HG03457 (cell line): ENCODE results near the gene ZER1.

Source experiments
- ATAC-seq: cut with Tn5 transposase; IDR thresholded peaks from one replicate; pipeline ENCODE4 v1.9.1; 2021; ENCODE audit warnings: moderate number of reproducible peaks; ENCODE audit not compliant: unreplicated experiment

Gene ZER1

DNA sequence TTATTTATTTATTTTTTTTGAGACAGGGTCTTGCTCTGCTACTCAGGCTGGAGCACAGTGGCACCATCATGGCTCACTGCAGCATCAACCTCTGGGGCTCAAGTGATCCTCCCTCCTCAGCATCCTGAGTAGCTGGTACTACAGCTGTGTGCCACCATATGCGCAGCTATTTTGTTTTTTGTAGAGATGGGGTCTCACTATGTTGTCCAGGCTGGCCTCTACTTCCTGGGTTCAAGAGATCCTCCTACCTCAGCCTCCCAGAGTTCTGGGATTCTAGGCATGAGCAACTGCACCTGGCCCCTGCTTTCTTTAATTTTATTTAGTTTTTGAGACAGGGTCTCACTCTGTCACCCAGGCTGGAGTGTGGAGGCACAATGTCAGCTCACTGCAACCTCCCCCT, 28.3 kb downstream of the ZER1 start:
- ATAC-seq: no peak

DNA sequence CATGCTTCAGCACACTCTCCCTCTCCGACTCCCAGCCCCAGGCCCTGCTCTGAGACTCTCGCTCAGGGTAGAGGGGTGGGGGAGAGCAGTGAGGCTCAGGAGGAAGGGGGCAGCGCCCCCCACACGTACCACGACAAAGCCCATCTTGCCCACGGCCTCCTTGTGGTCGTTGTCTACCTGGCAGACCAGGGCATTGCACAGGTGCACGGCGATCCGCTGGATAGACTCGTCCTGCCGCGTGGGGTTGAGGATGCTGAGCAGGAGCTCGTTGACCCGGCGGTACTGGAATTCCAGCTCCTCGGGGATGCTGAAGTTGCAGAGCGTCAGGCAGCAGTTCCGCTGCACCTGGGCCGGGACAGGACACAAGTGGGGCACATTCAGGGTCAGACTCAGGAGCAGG, 29.3 kb downstream of the ZER1 start:
- ATAC-seq: no peak

DNA sequence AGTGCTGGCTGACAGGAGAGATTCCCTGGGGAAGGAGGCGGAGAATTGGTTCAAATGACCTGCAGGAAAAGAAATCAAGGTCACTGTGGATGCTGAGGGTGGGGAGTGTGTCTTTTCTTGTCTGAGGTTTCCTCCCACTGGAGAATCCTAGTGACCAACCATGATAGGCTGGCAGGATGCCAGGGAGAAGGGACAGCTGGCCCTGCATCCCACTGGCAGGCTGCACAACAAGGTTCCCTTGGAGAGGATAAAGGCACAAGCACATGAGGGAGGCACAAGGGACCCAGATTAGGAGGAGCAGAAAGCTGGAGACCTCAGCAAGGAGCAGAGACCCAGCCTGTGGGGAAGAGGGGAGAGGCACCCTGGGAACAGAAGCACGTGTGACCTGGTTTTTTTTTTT, 36.4 kb downstream of the ZER1 start:
- no peak for ATAC-seq

DNA sequence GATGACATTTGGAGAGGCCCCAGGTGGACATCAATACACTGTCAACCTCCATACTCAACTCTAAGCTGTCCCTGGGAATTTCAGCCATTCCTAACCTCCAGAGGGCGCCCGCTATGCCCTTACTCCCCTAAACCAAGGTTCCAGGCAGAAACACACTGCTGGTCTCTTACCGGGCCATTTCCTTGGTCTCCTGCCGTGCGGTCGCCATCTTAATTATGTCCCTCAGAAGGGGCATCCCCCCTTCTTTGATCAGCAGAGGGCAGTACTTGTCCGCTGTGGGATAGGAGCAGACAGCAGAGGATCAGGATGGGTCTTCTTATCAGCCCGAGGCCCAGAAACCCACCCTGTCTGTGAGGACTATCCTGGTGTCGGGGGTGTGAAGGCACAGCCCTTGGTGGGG, 38.5 kb downstream of the ZER1 start:
- ATAC-seq: no peak

DNA sequence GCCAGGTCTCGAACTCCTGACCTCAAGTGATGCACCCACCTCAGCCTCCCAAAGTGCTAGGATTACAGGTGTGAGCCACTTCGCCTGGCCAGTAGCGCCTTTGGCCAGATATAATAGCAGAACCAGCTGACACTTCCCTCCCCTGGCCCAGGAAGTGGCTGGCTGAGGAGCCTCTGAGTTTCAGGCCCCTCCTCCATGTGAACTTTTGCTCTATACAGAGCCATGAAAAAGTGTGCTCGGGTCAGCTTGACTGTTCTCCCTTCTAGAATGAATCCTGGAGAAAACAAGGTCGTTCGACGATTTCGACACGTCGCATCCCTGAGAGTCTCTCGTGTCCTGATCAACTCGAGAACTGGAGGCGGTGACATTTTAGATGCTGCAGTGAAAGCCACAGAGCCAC, 39.2 kb downstream of the ZER1 start:
- ATAC-seq: no peak

DNA sequence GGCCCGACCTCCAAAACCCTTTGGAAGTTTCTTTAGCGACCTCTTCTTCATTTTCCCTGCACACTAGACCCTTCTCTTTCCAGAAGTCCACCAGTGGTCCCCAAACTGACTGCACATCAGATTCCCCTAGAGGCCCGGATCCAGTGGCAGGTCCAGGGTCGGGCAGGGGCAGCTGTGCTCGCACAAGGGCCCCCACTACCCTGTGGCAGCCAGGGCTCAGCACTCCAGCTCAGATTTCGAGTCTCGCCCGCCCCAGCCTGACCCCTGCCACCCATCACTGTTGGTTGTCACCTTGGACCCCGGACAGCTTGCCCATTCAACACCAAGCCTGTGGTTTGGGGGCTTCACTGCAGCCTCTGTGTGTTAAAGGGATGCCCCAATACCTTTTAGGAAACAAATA, 40.0 kb downstream of the ZER1 start:
- ATAC-seq: no peak

DNA sequence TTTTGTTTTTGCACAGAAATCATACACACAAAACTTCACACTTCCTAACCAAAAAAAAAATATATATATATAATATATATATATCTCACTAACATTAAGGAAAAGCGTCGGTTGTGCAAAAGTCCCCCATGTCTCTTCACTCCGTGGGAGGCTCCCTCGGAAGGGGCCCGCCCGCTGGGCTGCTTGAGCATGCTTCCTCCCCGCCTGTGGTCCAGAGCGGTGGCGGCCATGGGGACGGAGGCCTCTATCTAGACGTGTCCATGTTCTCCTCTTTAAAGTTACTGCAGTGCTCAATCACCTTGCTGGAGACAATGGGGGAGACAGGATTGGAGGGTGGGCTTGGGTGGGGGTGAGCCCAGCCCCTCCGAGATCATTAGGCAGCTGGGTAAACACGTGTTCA, 40.6 kb downstream of the ZER1 start:
- no peak for ATAC-seq

DNA sequence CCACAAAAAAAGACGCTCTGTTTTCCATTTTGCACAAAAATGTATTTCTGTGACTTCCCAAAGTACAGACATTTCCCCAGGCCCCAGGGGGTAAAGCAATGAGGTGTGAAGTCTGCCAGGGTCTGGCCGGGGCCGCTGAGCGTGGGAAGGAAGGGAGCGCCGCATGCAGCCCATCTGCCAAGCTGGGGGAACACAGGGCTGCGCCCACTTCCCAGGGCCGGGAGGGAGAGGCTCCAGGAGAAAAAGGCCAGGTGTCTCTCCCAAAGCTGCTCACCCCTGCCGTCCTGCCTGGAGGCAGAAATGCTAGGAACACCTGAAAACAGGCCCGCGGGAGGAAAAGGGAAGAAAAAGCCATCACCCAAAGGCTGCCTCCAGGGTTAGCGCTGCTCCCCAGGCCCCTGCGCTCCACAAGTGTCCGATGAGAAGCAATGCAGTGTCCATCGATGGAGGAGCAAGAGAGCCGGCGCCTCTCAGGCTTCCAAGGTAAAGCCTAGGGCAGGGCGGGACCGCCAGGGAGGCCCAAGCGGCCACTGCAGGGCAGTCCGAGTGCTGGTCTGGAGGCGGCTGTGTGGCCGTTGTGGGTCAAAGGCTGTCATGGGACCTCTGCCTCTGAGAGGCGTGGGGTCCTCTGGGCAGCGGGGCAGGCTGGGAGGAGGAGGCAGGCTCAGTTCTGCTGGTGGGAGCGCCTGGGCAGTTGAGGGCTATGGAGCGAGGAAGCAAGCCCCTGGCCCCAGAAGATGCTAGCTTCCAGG, 41.8 kb downstream of the ZER1 start:
- ATAC-seq: no peak

DNA sequence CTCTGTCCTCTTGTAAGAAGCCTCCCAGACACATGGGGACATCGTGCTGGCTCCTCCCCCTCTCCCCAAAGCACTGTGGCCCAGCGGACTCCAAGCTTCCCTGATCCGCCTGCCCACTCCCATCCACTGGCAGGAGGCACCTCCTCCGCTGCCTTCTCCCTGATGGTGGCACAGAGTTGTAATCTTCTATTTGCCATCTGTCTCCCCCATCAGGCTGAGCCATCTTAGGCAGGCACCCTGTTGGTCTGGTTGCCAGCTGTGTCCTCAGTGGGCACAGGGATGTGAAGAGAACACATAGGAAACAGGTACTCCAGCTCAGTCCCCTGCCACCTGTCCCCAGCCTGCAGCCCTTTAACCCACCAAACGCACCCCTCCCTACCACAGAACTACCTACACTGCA, 42.4 kb downstream of the ZER1 start:
- ATAC-seq: no peak

DNA sequence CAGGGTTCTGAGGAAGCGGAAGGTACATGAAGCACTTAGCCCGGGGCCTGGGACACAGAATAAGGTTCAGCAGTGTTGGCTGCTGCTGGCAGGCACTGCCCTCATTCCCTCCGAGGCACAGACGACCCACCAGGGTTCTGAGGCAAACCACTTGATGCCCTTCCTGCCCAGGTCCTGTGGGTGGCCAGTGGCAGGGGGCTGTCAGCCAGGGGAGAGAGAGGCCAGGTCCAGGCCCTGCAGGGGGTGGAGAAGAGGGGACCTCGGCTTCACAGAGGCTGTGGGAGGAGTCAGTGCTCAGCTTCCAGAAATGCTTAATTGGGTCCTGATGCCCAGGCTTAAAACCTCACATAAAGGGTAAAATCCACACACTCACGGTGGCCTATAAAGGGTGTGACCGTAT, 43.4 kb downstream of the ZER1 start:
- ATAC-seq: no peak

DNA sequence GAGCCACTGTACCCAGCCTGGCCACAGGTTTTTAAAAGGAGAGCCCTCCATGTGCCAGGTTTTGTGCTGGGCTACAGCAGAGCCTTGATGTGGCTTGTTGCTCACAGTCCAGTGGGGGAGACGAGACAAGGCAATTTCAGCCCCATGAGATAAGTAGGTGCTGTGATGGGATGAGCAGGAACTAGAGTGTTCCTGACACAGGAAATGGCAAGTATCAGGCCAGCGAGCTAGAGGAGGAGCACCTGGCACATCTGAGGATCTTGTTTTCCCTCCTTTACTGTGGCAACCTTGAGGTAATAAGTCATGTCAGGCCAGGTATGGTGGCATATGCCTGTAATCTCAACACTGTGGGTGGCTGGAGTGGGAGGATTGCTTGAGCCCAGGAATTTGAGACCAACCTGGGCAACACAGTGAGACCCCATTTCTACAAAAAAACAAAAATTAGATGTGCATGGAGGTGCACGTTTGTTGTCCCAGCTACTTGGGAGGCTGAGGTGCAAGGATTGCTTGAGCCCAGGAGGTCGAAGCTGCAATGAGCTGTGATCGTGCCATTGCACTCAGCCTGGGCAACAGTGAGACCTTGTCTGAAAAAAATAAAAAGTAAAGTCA, 44.0 kb downstream of the ZER1 start:
- ATAC-seq: no peak

DNA sequence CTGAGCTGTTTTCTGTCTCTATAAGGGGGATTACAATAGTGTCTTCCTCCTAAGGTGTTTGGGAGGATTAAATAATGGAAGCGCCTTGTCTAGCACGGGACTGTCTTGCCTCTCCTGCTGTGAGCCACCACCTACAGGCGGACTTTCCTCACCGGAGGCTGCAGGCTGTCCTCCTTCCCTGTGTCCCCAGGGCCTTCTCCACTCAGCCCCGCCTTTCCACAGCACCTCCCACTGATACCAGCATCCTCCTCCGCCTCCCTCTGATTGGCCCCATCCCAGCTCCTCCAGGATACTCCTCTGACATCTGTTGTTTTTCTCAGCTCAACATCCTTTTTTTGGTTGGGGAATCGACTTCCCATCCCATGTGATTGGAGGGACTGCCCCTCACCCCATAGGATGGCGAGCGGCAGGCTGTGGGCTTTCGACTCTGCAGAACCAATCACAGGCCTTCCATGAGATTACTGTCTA, 46.9 kb downstream of the ZER1 start:
- no peak for ATAC-seq

DNA sequence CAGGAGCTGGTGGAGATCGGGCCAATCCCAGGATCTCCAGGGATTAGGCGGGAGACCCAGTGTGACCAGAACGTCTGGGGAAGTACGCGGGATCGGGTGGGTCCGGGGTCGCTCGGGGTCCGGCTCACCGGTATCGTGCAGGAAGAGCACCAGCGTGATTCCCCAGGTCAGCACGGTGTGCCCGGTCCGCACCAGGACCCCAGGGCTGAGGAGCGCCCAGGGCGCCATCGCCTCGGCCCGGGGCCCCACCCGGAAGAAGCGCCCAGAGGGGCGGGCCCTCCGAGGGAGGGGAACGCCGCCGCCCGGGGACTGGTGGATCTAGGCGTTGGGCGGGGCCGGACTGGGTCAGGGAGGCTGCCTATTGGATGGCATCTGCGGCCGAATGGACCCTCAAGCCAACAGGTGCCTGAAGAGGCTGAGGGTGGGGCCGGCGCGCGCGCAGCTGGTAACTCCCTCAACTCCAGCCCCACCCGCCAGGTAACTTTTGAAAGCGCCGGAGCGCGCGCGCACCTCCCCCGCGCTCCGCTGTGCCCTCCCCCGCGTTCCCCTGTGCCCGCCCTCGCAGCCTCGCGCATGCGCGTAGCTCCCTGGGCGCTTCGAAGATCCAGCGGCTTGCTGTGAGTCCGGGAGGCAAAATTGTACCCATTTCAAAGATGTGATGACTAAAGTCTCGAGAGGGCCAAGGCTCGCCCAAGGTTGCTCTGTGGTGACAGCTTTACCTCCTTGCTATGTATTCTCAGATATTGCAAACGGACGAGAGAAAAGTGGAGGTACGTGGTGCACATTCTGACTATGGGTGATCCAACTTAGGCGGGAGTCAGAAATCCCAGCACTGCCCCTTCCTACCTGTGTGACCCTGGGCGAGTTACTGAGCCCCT, 47.6 kb downstream of the ZER1 start, which contains the start of gene ZDHHC12:
Gene ZDHHC12, minus strand, starts transcription at position 262 of the 878 bp plus-strand sequence. Its CDS starts 34 bp downstream, at position 228.
- ATAC-seq: peak; percentile 78

DNA sequence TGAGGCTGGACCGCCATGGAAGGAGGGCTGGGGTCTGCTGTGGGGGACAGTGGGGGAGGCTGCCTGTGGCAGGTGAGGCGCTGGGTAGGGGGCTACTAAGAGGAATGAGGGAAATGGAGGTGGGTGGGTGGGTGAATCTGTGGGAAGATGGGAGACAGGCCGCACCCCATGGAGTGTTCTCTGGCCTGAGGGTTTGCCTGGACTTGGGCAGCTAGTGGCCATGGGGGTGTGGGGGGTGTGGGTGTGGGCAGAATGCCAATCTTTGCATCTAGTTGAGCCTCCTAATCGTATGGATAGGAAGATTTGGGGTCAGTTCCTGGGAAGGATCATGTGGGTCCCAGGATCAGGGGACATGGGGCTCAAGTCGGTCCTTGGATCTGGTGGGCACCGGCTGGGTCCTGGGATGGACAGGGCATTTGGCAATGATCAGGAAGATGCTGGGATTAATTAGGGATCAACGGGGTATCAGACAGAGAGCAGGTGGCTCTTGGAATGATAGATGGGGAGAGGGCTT, 48.3 kb downstream of the ZER1 start:
- no peak for ATAC-seq

DNA sequence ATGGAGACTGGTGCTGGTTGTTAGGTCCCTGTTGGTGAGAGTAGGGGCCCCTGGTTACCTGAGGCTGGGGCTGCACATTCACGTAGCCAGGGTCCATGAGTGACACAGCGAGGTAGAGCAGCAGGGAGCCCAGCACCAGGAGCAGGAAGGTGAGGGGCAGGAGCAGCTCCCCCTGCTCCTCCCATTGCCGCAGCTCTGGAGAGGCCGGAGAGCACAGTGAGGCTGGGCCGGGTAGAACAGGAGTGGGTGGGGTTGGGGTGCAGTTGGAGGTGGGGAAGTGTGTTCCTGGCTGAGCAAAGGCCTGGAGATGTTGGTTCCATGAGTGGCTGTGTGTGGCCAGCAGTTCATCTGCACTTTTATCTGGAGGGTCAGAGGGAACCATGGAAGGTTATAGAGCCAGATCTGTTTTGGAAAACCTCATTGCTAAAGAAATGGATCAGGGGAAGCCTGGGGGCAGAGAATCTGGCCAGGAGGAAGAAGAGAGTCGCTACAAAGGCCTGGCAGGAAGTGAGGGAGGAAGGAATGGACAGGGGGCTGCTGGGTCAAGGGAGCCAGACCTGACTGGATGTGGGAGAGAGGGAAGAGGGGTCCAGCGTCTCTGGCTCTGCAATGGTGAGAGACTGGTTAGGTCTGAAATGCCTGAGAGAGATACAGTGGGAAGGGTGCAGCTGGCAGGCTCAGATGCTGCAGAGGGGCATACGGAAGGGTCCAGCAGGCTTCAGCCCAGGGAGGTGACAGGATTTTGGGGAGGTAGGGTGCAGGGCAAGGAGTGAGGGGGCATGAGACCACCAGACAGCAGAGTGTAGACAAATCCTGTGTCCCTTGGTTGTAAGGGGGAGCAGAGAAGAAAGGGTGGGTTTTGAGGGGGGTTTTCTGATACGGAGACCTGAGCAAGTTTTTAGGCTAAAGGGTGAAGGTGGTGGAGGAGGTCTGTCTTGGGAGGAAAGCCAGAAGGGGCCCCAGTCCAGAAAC, 49.1 kb downstream of the ZER1 start:
- no peak for ATAC-seq

DNA sequence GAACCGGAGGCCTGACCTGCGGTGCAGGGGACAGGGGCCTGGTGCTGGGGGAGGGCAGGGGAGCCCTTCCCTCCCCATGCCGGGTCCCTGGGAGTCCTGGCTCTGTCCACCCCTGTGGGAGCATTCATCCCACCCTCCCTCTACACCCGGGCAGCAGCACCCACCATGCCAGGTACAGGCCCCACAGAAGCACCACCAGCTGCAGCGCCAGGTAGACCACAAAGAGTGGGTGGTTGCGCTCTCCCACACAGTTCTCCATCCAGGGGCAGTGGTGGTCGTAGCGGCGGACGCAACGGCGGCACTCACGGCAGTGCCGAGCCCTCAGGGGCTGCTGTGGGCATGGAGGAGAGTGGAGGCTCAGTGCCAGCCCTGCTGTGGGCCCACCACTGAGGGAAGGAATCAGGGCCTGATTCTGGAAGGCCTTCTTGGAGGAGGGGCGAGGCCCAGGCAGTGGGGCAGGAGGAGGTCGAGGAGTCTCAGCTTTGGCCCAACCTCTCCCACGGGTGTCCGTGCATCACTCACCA, 50.2 kb downstream of the ZER1 start:
- ATAC-seq: no peak

DNA sequence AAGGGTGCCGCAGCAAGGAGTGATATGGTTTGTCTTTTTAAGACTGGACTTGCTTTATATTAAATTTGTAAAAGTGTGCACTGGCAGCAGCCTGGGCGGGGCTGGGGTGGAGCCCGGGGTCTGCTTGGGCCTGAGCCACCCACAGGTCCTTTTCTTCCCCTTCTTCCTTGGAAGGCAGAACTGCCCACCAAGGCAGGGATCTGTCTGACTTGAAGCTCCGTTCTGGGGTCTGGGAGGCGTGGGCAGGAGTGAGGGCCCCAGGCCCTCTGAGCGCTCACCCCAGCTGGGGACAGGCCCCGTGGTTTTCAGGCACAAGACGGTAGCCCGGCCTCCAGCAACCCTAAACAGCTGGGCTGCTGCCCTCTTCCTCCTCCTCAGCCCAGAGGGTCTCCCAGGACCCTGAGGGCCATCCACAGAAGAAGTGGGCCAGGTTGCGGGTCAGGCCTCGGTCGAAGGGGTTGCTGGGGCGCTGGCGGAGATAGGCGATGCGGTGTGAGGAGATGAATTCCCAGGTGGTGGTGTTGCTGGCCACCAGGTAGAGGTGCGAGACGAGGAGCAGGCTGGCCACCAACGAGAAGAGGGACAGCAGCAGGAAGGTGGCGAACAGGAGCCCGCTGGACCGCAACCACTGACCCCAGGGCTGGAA, 50.8 kb downstream of the ZER1 start:
- ATAC-seq: no peak

DNA sequence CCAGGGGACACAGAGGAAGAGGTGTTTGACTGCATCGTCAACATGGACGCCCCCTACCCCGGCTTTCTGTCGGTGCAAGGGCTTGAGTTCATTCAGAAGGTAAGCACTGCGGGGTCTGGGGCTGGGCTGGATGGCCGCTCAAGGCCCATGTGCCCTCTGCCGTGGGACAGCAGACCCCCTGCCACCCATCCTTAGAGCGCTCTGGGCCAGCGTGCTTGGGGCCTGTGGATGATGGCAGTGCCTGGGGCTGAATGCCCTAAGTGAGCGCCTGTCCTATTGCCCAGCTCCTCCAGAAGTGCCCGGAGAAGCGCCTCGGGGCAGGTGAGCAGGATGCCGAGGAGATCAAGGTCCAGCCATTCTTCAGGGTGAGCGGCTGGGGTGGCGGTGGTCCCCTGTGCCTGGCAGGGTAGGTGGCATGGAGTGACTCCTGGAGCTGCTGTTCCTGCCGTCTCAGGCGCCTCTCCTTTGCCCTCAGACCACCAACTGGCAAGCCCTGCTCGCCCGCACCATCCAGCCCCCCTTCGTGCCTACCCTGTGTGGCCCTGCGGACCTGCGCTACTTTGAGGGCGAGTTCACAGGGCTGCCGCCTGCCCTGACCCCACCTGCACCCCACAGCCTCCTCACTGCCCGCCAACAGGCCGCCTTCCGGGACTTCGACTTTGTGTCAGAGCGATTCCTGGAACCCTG, 51.7 kb downstream of the ZER1 start:
- ATAC-seq: no peak

DNA sequence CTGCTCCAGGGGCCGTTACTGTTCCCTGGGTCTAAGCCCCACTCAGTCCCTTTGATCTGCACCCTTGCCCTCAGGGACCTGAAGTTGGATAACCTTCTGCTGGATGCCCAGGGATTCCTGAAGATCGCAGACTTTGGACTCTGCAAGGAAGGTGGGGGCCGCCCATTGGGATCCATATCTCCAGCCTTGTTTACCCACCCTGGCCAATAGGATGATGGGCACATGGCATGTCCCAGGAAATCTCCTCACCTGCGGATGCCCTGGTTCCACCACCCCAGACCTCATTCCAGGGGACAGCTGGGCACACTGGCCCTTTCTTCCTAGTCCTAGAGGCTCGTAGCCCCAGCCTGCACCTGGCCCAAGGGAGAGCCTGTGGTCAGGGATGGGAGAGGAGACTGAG, 53.3 kb downstream of the ZER1 start:
- no peak for ATAC-seq
